GM19467 (cell line): ENCODE data around the gene HEG1.
"Not testable (repeated sequence)": the region's sequence is repeated elsewhere in the genome, so short reads cannot be mapped to it uniquely, and the experiment has no call there.

Experiments
- ATAC-seq: cut with Tn5 transposase; IDR thresholded peaks from one replicate; pipeline ENCODE4 v1.9.1; 2021; ENCODE audit warnings: mild to moderate bottlenecking, moderate library complexity; ENCODE audit not compliant: unreplicated experiment

HEG1 gene

GRCh38 chr3:125055913-125056745, at the start of gene HEG1:
Gene HEG1 (minus strand): TSS chr3:125055997. CDS start chr3:125055890, 107 bp downstream.
- peak; percentile 56 for ATAC-seq

GRCh38 chr3:125105116-125105515, 49.3 kb upstream of the HEG1 start:
- no peak for ATAC-seq

GRCh38 chr3:125104639-125105038, 48.8 kb upstream of the HEG1 start:
- ATAC-seq: no peak

- no peak for ATAC-seq
Measured at GRCh38 chr3:125103406-125103805, 47.6 kb upstream of the HEG1 start.

- no peak for ATAC-seq
Measured at GRCh38 chr3:125102470-125102869, 46.7 kb upstream of the HEG1 start.

GRCh38 chr3:125098611-125099291, 43.0 kb upstream of the HEG1 start:
- no peak for ATAC-seq

GRCh38 chr3:125090649-125091048, 34.9 kb upstream of the HEG1 start:
- ATAC-seq: no peak

GRCh38 chr3:125087768-125088391, 32.1 kb upstream of the HEG1 start:
- ATAC-seq: no peak

GRCh38 chr3:125085166-125085565, 29.4 kb upstream of the HEG1 start:
- no peak for ATAC-seq

- no peak for ATAC-seq
Measured at GRCh38 chr3:125083776-125084175, 28.0 kb upstream of the HEG1 start.

- ATAC-seq: not testable (repeated sequence)
Measured at GRCh38 chr3:125082339-125082738, 26.5 kb upstream of the HEG1 start.

GRCh38 chr3:125080077-125080476, 24.3 kb upstream of the HEG1 start:
- ATAC-seq: no peak

- ATAC-seq: no peak
Measured at GRCh38 chr3:125079675-125080045, 23.9 kb upstream of the HEG1 start.

- no peak for ATAC-seq
Measured at GRCh38 chr3:125078951-125079674, 23.3 kb upstream of the HEG1 start.

GRCh38 chr3:125077864-125078263, 22.1 kb upstream of the HEG1 start:
- no peak for ATAC-seq

GRCh38 chr3:125076464-125076863, 20.7 kb upstream of the HEG1 start:
- ATAC-seq: no peak

- no peak for ATAC-seq
Measured at GRCh38 chr3:125075738-125076137, 19.9 kb upstream of the HEG1 start.

- ATAC-seq: no peak
Measured at GRCh38 chr3:125073390-125073905, 17.7 kb upstream of the HEG1 start.

- no peak for ATAC-seq
Measured at GRCh38 chr3:125072749-125073389, 17.1 kb upstream of the HEG1 start.

- no peak for ATAC-seq
Measured at GRCh38 chr3:125072301-125072700, 16.5 kb upstream of the HEG1 start.
